GM12878 (cell line): Measurements from ENCODE around the gene VASH1. TPM values are rescaled to one million over a fixed set of nuclear protein-coding genes. Genes with fewer than 3 reads are reported as not detected.
A peak's percentile ranks its signal among the peaks of the same experiment; 100 is the strongest.

Source experiments
- ASH2L ChIP-seq: fragments of 300-600, 200-600 bp; sonication (generic); IDR thresholded peaks from 2 replicates; pipeline ENCODE4 v1.6.1; 2017; ENCODE audit warnings: low read depth, mild to moderate bottlenecking, borderline replicate concordance
- BACH1 ChIP-seq: fragments of 450-650 bp; IDR thresholded peaks from 2 replicates; pipeline ENCODE4 v1.6.1; 2017; ENCODE audit warnings: mild to moderate bottlenecking, borderline replicate concordance
- BHLHE40 ChIP-seq, 2 experiments: fragments of 450-650 bp in 1 of 2; IDR thresholded peaks; 2 replicates each; pipeline ENCODE4 v1.6.1; 2011 to 2017; ENCODE audit warnings: low read depth in 2 of 2, borderline replicate concordance in 1 of 2, improper control_type of control experiment in 1 of 2, low read length in 1 of 2, mild to moderate bottlenecking in 1 of 2
- DPF2 ChIP-seq: fragments of 450-650 bp; IDR thresholded peaks from 2 replicates; pipeline ENCODE4 v1.6.1; 2017; ENCODE audit warnings: mild to moderate bottlenecking
- HDGF ChIP-seq: fragments of 450-650 bp; IDR thresholded peaks from 2 replicates; pipeline ENCODE4 v1.6.1; 2016; ENCODE audit warnings: antibody characterized with exemption
- IKZF2 ChIP-seq, 2 experiments: fragments of 450-650 bp; IDR thresholded peaks; 2 replicates each; pipeline ENCODE4 v1.6.1; 2017; ENCODE audit warnings: mild to moderate bottlenecking in 2 of 2, moderate library complexity in 2 of 2
- NR2C1 ChIP-seq: fragments of 450-650 bp; IDR thresholded peaks from 2 replicates; pipeline ENCODE4 v1.6.1; 2017; ENCODE audit warnings: antibody characterized with exemption, mild to moderate bottlenecking, moderate library complexity
- SMAD1 ChIP-seq: fragments of 450-650 bp; IDR thresholded peaks from 2 replicates; pipeline ENCODE4 v1.6.1; 2018; ENCODE audit warnings: mild to moderate bottlenecking, low read depth; ENCODE audit not compliant: partially characterized antibody
- SRF ChIP-seq, 2 experiments: IDR thresholded peaks; 2 replicates each; pipeline ENCODE4 v1.6.1; 2011; ENCODE audit warnings: low read depth in 2 of 2, low read length in 2 of 2, mild to moderate bottlenecking in 1 of 2, moderate library complexity in 1 of 2
- STAT1 ChIP-seq: fragments of 450-650 bp; conservative IDR thresholded peaks from 2 replicates; pipeline ENCODE4 v1.6.1; 2014; ENCODE audit warnings: antibody characterized with exemption, mild to moderate bottlenecking
- SUZ12 ChIP-seq: fragments of 200-600 bp; sonication (generic); IDR thresholded peaks from one replicate; pipeline ENCODE4 v1.6.1; 2018; ENCODE audit warnings: antibody characterized with exemption, mild to moderate bottlenecking; ENCODE audit not compliant: unreplicated experiment
- TCF12 ChIP-seq: IDR thresholded peaks from 2 replicates; pipeline ENCODE4 v1.6.1; 2011; ENCODE audit warnings: low read depth, mild to moderate bottlenecking, low read length
- USF1 ChIP-seq: IDR thresholded peaks from 2 replicates; pipeline ENCODE4 v1.6.1; 2011; ENCODE audit warnings: borderline replicate concordance, low read depth, mild to moderate bottlenecking, moderate library complexity, mixed read lengths, low read length; ENCODE audit not compliant: insufficient read depth; ENCODE audit errors: extremely low read length
- USF2 ChIP-seq: IDR thresholded peaks from 2 replicates; pipeline ENCODE4 v1.6.1; 2011; ENCODE audit warnings: low read depth, low read length, improper control_type of control experiment, borderline replicate concordance
- YY1 ChIP-seq: IDR thresholded peaks from 2 replicates; pipeline ENCODE4 v1.6.1; 2011; ENCODE audit warnings: low read depth, mild to moderate bottlenecking, low read length
- ZBTB33 ChIP-seq: fragments of 450-650 bp; IDR thresholded peaks from 2 replicates; pipeline ENCODE4 v1.6.1; 2017; ENCODE audit warnings: mild to moderate bottlenecking
- ZSCAN29 ChIP-seq: fragments of 450-650 bp; IDR thresholded peaks from 2 replicates; pipeline ENCODE4 v1.6.1; 2017; ENCODE audit warnings: mild to moderate bottlenecking, moderate library complexity
- polyA plus RNA-seq, 11 experiments: library from polyadenylated mRNA; depleted of rRNA in 4 of 11; unstranded in 6 of 11; stranded (reverse) in 5 of 11; fragments of >200 nt; fragmentation: Nextera tagmentation in 4 of 11; fragmentation: Illumina TruSeq in 1 of 11; extraction: Ambion mirVana in 4 of 11; extraction: Trizol in 1 of 11; gene quantifications; 1 replicate in 1 of 11; 2 replicates in 10 of 11; pipeline versions ENCODE4 v1.2.1 to v1.2.3, GENCODE V29; 2011 to 2016; ENCODE audit warnings: inconsistent platforms in 2 of 11, missing spikeins in 2 of 11, low read depth in 1 of 11
- total RNA-seq, 4 experiments: library from RNA; depleted of rRNA in 3 of 4; stranded (reverse); fragments of >200 nt in 3 of 4; fragmentation: Illumina TruSeq in 1 of 4; extraction: Trizol in 1 of 4; gene quantifications; 2 replicates each; pipeline versions ENCODE4 v1.2.1 to v1.2.3, GENCODE V29; 2013 to 2021
- TF ChIP-seq, protein P1 (sequence below): fragments of 150-350 bp; IDR thresholded peaks from 2 replicates; pipeline ENCODE4 v1.6.1; 2014; ENCODE audit warnings: mild to moderate bottlenecking, low read depth, low read length
- TF ChIP-seq, protein P2 (sequence below): fragments of 150-350 bp; IDR thresholded peaks from 2 replicates; pipeline ENCODE4 v1.6.1; 2016; ENCODE audit warnings: low read depth, low read length

The VASH1 gene
- total and polyA plus RNA-seq, 10 of the 15 experiments (the other 5 are each of a cell fraction or from before 2014, with no cell fraction given): 0.06 to 2.3 (median 0.53) TPM

DNA sequence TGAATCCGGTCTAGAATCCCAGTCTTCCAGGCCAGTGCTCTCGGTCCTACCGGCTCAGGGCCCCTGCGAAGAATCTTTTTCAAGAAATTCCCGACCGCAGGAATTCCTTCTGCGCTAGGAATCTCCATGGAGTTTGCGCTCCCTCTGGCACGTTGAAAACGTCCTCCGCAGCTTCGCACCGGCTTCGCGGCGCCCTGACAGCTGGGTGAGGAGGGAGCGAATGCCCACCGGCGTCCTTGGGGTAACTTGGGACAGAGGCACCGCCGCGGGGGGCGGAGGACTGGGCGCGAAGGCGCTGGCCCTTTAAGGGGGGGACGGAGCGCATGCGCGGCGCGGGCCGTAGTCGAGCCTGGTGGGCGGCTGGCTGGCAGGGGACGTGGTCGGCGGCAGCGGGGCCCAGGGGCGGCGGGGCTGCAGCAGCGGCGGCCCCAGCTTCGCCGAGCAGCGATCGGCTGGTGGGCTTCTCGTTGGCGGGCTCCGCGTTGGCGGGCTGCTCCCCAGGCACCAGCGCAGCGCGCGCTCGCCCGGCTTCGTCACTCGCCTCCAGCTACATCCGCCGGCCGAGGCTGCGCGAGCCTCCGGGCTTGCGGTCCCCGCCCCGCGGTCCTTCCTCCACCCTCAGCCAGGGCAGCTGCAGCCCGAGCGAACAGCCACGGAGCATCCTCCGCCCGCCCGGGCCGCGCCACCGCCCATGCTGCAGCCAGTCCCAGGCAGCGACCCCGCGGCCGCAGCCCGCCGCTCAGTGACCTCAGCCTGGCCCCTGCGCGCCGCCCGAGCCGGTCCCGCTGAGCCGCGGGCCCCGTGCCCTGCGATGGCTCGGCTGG is at the start of gene VASH1 (continued):
- TF ChIP-seq, protein P1, sequence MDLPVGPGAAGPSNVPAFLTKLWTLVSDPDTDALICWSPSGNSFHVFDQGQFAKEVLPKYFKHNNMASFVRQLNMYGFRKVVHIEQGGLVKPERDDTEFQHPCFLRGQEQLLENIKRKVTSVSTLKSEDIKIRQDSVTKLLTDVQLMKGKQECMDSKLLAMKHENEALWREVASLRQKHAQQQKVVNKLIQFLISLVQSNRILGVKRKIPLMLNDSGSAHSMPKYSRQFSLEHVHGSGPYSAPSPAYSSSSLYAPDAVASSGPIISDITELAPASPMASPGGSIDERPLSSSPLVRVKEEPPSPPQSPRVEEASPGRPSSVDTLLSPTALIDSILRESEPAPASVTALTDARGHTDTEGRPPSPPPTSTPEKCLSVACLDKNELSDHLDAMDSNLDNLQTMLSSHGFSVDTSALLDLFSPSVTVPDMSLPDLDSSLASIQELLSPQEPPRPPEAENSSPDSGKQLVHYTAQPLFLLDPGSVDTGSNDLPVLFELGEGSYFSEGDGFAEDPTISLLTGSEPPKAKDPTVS: no peak
- peak in 1 of 2 experiments; percentile 20; a peak in 1 of 4 replicates for TF ChIP-seq BHLHE40 (IDR thresholded peaks at IDR 0.05; ENCODE audit: borderline replicate concordance in 1 of 2, low read depth in 2 of 2, low read length in 1 of 2)
- TF ChIP-seq TCF12: no peak
- no peak for TF ChIP-seq HDGF
- TF ChIP-seq USF1: no peak
- TF ChIP-seq NR2C1: no peak
- TF ChIP-seq ZSCAN29: no peak
- peak; percentile 42 to 49; a peak in 2 of 4 replicates for TF ChIP-seq IKZF2 (IDR thresholded peaks at IDR 0.05)
- no peak for TF ChIP-seq BACH1
- TF ChIP-seq SRF (IDR thresholded peaks at IDR 0.05; ENCODE audit: low read depth in 2 of 2, low read length in 2 of 2): no peak
- no peak for TF ChIP-seq USF2
- TF ChIP-seq ZBTB33: no peak
- TF ChIP-seq ASH2L: no peak
- no peak for TF ChIP-seq YY1
- TF ChIP-seq SUZ12: no peak
- no peak for TF ChIP-seq STAT1
- peak; percentile 70 for TF ChIP-seq DPF2
- no peak for TF ChIP-seq SMAD1
- TF ChIP-seq, protein P2, sequence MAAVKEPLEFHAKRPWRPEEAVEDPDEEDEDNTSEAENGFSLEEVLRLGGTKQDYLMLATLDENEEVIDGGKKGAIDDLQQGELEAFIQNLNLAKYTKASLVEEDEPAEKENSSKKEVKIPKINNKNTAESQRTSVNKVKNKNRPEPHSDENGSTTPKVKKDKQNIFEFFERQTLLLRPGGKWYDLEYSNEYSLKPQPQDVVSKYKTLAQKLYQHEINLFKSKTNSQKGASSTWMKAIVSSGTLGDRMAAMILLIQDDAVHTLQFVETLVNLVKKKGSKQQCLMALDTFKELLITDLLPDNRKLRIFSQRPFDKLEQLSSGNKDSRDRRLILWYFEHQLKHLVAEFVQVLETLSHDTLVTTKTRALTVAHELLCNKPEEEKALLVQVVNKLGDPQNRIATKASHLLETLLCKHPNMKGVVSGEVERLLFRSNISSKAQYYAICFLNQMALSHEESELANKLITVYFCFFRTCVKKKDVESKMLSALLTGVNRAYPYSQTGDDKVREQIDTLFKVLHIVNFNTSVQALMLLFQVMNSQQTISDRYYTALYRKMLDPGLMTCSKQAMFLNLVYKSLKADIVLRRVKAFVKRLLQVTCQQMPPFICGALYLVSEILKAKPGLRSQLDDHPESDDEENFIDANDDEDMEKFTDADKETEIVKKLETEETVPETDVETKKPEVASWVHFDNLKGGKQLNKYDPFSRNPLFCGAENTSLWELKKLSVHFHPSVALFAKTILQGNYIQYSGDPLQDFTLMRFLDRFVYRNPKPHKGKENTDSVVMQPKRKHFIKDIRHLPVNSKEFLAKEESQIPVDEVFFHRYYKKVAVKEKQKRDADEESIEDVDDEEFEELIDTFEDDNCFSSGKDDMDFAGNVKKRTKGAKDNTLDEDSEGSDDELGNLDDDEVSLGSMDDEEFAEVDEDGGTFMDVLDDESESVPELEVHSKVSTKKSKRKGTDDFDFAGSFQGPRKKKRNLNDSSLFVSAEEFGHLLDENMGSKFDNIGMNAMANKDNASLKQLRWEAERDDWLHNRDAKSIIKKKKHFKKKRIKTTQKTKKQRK: no peak
